Spleen (tissue), 7 donors: ENCODE data around the gene NAT14.

Source experiments
- CTCF ChIP-seq, 11 experiments: fragments of 200-600 bp in 7 of 11; fragments of 450-650 bp in 4 of 11; sonication (generic) in 4 of 11; IDR thresholded peaks in 8 of 11; conservative IDR thresholded peaks in 3 of 11; 1 replicate in 7 of 11; 2 replicates in 4 of 11; pipeline versions ENCODE4 v1.4.0 to v1.8.0; 2016 to 2021; ENCODE audit warnings: antibody characterized with exemption in 11 of 11, inconsistent platforms in 4 of 11, mild to moderate bottlenecking in 1 of 11
- POLR2AphosphoS5 ChIP-seq, 3 donors: sonication (generic); formaldehyde crosslinking; IDR thresholded peaks; one replicate each; pipeline ENCODE4 v1.5.1; 2017; ENCODE audit warnings: antibody characterized with exemption in 3 of 3
- donor health status: DM: no; HTN: no; CAD: no; lungs with moderate emphysema.
- donor health status: DM: no; HTN: no; CAD: no.
- donor health status: DM: no; HTN: no; CAD: no.

GRCh38 chr19:55449469-55449868, 35.5 kb upstream of the NAT14 start:
- TF ChIP-seq CTCF (IDR thresholded peaks at IDR 0.05 in 8 of 11, conservative IDR thresholded peaks at IDR 0.05 in 3 of 11) = no peak
- TF ChIP-seq POLR2AphosphoS5 (IDR thresholded peaks at IDR 0.05) = no peak
